MG63 (cell line): ENCODE data around the gene COL6A1. TPM values are rescaled to one million over a fixed set of nuclear protein-coding genes. Genes with fewer than 3 reads are reported as not detected.

Source experiments
- DNase-seq: peaks from one replicate; pipeline ENCODE4 v3.0.0-alpha.2; 2020
- H3K27me3 ChIP-seq: fragments of 250-450 bp; sonication (Bioruptor Pico); 2 replicates; pipeline ENCODE4 v1.5.1; 2020; ENCODE audit warnings: mild to moderate bottlenecking, moderate library complexity
- H3K36me3 ChIP-seq: fragments of 250-450 bp; sonication (Bioruptor Pico); 2 replicates; pipeline ENCODE4 v1.5.1; 2020; ENCODE audit warnings: mild to moderate bottlenecking, moderate library complexity
- H3K4me3 ChIP-seq: fragments of 250-450 bp; sonication (Bioruptor Pico); 2 replicates; pipeline ENCODE4 v1.5.1; 2020; ENCODE audit warnings: mild to moderate bottlenecking, moderate library complexity
- H3K9me3 ChIP-seq: fragments of 250-450 bp; sonication (Bioruptor Pico); 2 replicates; pipeline ENCODE4 v1.5.1; 2020; ENCODE audit warnings: mild to moderate bottlenecking, moderate library complexity
- total RNA-seq: library from RNA; depleted of rRNA; stranded (reverse); fragments of >200 nt; shearing (Covaris generic); gene quantifications from 2 replicates; pipeline ENCODE4 v1.2.3, GENCODE V29; 2014; ENCODE audit warnings: low replicate concordance

The COL6A1 gene
- total RNA-seq, 1 experiment from 2014 or later: 868 TPM

DNA sequence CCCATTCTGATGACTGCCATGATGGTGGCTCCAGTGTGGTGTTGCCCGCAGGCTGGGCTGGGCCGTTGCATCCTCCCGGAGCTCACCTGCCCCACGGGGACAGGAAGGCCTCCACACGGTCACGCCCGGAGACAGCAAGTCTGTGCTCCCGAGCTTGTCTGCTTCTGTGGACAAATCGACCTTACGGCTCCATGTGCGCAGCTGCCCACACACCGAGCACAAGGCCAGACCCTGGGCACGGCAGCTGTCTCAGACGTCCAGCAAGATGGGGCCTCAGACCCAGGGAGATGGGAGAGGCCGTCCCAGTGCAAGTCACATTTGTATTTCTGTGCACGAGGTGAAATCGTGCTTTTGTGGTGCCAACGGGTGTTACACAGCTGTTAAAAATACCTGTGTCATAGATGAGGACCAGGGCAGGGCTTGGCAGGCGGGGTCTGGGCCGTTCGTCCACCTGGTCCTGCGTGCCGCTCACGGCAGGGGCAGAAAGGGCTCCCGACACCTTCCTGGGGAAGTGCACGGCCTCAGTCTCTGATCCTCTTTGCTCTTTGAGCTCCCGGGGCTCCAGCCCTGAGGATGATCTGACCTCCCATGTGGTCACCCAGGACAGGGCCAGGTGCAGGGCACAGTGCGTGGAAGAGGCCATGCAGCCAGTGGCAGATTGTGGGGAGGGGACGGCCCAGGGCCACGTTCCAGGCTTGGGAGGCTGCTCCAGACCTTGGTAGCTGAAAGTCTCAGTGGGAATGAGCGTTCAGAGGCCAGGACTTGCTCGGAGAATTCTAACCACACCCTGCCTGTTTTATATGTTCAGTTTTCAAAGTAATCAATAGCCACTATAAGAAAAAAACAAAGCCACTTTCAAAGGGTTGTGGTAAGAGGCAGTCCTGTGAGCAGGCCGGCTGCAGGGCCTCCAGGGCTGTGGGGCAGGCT, 13.5 kb downstream of the COL6A1 start:
- H3K9me3 ChIP-seq: no peaks in the 10 kb centered on the region
- peaks cover 91% of the 10 kb centered on the region for H3K36me3 ChIP-seq
- peak; percentile 0 for DNase-seq
- H3K27me3 ChIP-seq: no peaks in the 10 kb centered on the region
- no peak overlapping the region for H3K4me3 ChIP-seq

GRCh38 chr21:45995686-45996179, 14.2 kb downstream of the COL6A1 start:
- peak; percentile 16 for DNase-seq
- Histone ChIP-seq H3K9me3 (no peaks in the 10 kb centered on the region), H3K4me3 (no peak overlapping the region), H3K27me3 (no peaks in the 10 kb centered on the region), H3K36me3 (peaks cover 90% of the 10 kb centered on the region)

- Histone ChIP-seq H3K36me3 (peaks cover 93% of the 10 kb centered on the region), H3K4me3 (no peak overlapping the region), H3K9me3 (no peaks in the 10 kb centered on the region), H3K27me3 (no peaks in the 10 kb centered on the region)
- no peak for DNase-seq
Measured at GRCh38 chr21:45996311-45997204, 15.0 kb downstream of the COL6A1 start.

DNA sequence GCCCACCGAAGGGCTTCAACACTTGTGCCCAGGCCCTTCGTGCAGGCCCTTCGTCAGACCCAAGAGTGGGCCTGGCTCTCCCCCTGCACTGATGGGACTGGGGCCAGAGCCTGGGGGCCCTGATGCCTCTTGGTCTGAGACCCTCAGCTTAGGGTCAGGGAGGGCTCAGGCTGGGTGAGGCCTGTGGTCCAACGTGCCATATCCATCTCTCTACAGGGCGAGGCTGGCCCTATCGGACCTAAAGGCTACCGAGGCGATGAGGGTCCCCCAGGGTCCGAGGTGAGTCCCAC, 15.6 kb downstream of the COL6A1 start:
- Histone ChIP-seq H3K4me3 (no peak overlapping the region), H3K9me3 (no peaks in the 10 kb centered on the region), H3K27me3 (no peaks in the 10 kb centered on the region), H3K36me3 (peaks cover 92% of the 10 kb centered on the region)
- DNase-seq: no peak

- Histone ChIP-seq H3K27me3 (no peaks in the 10 kb centered on the region), H3K9me3 (no peaks in the 10 kb centered on the region), H3K4me3 (no peak overlapping the region), H3K36me3 (peaks cover 90% of the 10 kb centered on the region)
- no peak for DNase-seq
Measured at GRCh38 chr21:45997495-45998275, 16.1 kb downstream of the COL6A1 start.

DNA sequence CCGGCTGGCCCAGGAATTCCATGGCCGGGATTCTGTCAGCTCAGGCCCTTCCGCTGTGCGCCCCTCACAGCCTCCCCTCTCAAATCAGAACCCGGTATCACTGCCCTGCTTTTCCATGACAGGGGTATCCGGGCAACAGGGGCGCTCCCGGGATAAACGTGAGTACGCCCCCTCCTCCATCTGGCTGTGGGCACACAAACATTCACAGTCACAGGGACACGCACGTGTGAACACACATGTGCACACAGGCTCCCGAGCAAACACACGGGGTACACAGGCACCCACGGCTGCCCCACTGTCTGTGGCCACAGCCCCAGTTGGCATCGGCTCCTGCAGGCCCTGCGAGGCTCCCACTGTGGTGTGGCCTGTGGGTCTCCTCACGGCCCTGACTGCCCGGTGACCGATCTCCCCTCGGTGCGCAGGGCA, 16.7 kb downstream of the COL6A1 start:
- Histone ChIP-seq H3K9me3 (no peaks in the 10 kb centered on the region), H3K36me3 (peaks cover 90% of the 10 kb centered on the region), H3K27me3 (no peaks in the 10 kb centered on the region), H3K4me3 (no peak overlapping the region)
- no peak for DNase-seq

- Histone ChIP-seq H3K9me3 (no peaks in the 10 kb centered on the region), H3K36me3 (peaks cover 90% of the 10 kb centered on the region)
Measured at GRCh38 chr21:45998871-45999580, 17.5 kb downstream of the COL6A1 start.

GRCh38 chr21:45999581-46000181, 18.1 kb downstream of the COL6A1 start:
- Histone ChIP-seq H3K9me3 (no peaks in the 10 kb centered on the region), H3K36me3 (peaks cover 88% of the 10 kb centered on the region), H3K4me3 (no peak overlapping the region), H3K27me3 (no peaks in the 10 kb centered on the region)
- DNase-seq: no peak

More at GRCh38 chr21:45998871-45999580, 17.5 kb downstream of the COL6A1 start:
- peak; percentile 2 for DNase-seq
- no peak overlapping the region for H3K4me3 ChIP-seq
- no peaks in the 10 kb centered on the region for H3K27me3 ChIP-seq

DNA sequence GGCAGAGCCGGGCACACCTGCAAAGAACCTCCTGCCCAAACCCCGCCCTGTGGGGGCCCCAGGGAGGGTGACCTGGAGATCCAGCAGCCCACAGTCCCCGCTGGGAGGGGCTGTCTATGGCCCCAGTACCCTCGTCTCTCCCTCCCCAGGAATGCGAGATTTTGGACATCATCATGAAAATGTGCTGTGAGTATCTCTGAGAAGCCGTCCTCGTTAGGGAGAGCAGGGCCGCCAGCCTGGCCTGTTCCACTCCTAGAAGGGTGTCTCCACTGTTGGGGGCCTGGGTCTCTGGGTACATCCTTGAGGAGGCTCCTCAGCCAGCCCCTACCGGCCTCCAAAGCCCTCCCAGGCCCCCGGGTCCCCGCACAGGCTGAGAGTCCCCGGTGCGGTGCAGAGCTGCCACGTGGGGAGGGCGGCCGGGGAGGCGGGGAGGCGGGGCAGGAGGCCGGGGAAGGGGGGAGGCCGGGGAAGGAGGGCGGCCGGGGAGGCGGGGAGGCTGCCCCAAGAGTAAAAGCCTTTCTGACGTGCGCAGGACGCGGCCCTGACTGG, 18.7 kb downstream of the COL6A1 start:
- H3K9me3 ChIP-seq: no peaks in the 10 kb centered on the region
- peak; percentile 1 for DNase-seq
- peaks cover 88% of the 10 kb centered on the region for H3K36me3 ChIP-seq
- no peak overlapping the region for H3K4me3 ChIP-seq
- no peaks in the 10 kb centered on the region for H3K27me3 ChIP-seq

- DNase-seq: peak; percentile 16
- Histone ChIP-seq H3K27me3 (no peaks in the 10 kb centered on the region), H3K4me3 (no peak overlapping the region), H3K36me3 (peaks cover 82% of the 10 kb centered on the region), H3K9me3 (no peaks in the 10 kb centered on the region)
Measured at GRCh38 chr21:46000731-46001641, 19.4 kb downstream of the COL6A1 start.

DNA sequence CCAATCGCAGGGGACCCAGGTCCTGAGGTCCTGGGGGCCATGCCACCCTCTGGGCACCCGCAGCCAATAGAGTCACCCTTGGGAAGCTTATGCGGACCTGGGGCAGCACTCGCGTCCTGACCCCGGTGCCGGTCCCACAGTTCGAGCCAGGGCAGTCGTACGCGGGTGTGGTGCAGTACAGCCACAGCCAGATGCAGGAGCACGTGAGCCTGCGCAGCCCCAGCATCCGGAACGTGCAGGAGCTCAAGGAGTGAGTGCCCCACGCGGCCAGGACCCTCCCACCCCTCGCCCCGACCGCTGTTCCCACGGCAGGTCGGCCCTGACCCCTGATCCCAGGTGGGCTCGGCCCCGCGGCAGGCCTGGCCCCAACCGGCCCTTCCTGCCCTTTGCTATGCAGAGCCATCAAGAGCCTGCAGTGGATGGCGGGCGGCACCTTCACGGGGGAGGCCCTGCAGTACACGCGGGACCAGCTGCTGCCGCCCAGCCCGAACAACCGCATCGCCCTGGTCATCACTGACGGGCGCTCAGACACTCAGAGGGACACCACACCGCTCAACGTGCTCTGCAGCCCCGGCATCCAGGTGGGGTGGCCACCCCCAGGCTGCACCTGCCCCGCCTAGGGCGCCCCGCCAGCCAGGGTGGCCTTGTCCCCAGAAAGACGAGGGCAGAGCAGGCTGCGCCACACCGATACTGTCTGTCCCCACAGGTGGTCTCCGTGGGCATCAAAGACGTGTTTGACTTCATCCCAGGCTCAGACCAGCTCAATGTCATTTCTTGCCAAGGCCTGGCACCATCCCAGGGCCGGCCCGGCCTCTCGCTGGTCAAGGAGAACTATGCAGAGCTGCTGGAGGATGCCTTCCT, 20.5 kb downstream of the COL6A1 start:
- no peaks in the 10 kb centered on the region for H3K9me3 ChIP-seq
- H3K27me3 ChIP-seq: no peaks in the 10 kb centered on the region
- peaks cover 71% of the 10 kb centered on the region for H3K36me3 ChIP-seq
- peak; percentile 25 for DNase-seq
- H3K4me3 ChIP-seq: no peak overlapping the region

DNA sequence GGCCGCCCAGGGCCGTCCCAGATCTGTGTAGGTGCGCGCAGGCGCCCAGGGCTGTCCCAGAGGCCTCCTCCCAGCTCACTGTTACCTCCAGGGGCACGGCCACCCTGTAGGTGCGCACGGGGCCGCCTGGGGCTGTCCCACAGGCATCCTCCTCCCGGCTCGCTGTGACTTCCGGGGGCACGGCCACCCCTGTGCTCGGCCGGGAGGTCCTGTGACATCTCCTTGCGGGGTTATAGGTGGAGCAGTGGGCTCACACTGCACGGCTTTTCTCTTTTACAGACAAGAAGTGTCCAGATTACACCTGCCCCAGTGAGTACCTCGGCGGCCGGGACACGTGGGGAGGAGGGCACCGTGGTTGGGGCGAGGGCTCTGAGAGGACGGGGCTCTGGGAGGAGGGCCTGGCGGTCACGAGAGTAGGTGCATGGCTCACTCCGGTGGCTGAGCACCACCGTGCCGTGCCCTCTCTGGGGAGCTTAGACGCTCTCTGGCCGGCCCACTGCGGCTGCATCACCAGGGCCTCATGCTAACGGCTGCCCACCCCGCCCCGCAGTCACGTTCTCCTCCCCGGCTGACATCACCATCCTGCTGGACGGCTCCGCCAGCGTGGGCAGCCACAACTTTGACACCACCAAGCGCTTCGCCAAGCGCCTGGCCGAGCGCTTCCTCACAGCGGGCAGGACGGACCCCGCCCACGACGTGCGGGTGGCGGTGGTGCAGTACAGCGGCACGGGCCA, 21.4 kb downstream of the COL6A1 start:
- no peaks in the 10 kb centered on the region for H3K9me3 ChIP-seq
- H3K27me3 ChIP-seq: no peaks in the 10 kb centered on the region
- DNase-seq: no peak
- peaks cover 61% of the 10 kb centered on the region for H3K36me3 ChIP-seq
- H3K4me3 ChIP-seq: no peak overlapping the region

DNA sequence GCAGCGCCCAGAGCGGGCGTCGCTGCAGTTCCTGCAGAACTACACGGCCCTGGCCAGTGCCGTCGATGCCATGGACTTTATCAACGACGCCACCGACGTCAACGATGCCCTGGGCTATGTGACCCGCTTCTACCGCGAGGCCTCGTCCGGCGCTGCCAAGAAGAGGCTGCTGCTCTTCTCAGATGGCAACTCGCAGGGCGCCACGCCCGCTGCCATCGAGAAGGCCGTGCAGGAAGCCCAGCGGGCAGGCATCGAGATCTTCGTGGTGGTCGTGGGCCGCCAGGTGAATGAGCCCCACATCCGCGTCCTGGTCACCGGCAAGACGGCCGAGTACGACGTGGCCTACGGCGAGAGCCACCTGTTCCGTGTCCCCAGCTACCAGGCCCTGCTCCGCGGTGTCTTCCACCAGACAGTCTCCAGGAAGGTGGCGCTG, 22.0 kb downstream of the COL6A1 start:
- DNase-seq: peak; percentile 3
- H3K27me3 ChIP-seq: no peaks in the 10 kb centered on the region
- H3K36me3 ChIP-seq: peaks cover 56% of the 10 kb centered on the region
- H3K4me3 ChIP-seq: no peak overlapping the region
- H3K9me3 ChIP-seq: no peaks in the 10 kb centered on the region
